Measurements from ENCODE around the gene ABCB1.

DNA sequence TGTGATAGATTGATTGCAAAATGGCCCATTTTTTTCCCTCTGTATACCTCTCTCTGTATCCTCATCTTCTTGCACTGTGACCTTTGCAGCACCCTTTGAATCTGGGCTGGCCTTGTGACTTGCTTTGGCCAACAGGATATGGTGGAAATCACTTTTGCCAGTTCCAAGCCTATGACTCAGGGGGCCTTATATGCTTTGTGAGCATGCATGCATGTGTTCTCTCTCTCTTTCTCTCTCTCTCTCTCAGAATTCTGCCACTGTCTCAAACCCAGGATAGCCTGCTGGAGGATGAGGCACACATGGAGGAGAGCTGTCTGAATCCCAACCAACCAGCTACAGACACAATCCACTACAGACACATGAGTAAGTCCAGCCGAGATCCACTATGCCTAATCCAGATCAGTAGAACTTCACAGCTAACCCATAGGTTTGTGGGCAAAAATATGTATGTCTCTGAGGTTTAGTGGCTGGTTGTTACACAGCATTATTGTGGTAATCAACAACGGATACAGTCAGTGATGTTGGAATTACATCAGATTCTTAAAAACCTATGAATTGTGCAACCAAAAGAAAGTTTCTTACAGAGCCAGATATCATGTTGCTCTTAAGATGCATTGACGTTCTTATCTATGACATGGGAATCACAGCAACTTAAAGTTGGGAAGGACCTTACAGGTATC lies 83.4 kb downstream of the ABCB1 start:
- TF ChIP-seq, protein P1, sequence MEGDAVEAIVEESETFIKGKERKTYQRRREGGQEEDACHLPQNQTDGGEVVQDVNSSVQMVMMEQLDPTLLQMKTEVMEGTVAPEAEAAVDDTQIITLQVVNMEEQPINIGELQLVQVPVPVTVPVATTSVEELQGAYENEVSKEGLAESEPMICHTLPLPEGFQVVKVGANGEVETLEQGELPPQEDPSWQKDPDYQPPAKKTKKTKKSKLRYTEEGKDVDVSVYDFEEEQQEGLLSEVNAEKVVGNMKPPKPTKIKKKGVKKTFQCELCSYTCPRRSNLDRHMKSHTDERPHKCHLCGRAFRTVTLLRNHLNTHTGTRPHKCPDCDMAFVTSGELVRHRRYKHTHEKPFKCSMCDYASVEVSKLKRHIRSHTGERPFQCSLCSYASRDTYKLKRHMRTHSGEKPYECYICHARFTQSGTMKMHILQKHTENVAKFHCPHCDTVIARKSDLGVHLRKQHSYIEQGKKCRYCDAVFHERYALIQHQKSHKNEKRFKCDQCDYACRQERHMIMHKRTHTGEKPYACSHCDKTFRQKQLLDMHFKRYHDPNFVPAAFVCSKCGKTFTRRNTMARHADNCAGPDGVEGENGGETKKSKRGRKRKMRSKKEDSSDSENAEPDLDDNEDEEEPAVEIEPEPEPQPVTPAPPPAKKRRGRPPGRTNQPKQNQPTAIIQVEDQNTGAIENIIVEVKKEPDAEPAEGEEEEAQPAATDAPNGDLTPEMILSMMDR (IDR thresholded peaks at IDR 0.05) = no peak
- TF ChIP-seq POLR2A (IDR thresholded peaks at IDR 0.05) = no peak
- no peak for TF ChIP-seq EP300 (IDR thresholded peaks at IDR 0.05; ENCODE audit: low read depth)

Data from transverse colon (tissue), 3 donors.